ENCODE results near the gene GRK4.
A peak's percentile ranks its signal among the peaks of the same experiment; 100 is the strongest.

GRK4 gene

GRCh38 chr4:3074846-3075651 is 111.7 kb downstream of the GRK4 start:
- peak; percentile 18 for DNase-seq

GRCh38 chr4:3075652-3075981 is 112.2 kb downstream of the GRK4 start:
- DNase-seq: no peak

- no peak for DNase-seq
Measured at GRCh38 chr4:3077796-3078195, 114.4 kb downstream of the GRK4 start.

GRCh38 chr4:3079694-3080123 is 116.3 kb downstream of the GRK4 start:
- DNase-seq: no peak

- no peak for DNase-seq
Measured at GRCh38 chr4:3082925-3083515, 119.6 kb downstream of the GRK4 start.

- DNase-seq: no peak
Measured at GRCh38 chr4:3083732-3084131, 120.4 kb downstream of the GRK4 start.

GRCh38 chr4:3085948-3086670 is 122.7 kb downstream of the GRK4 start:
- DNase-seq: no peak

GRCh38 chr4:3087115-3087797 is 123.9 kb downstream of the GRK4 start:
- DNase-seq: no peak
